ENCODE measurements around the gene KLHL29.

Gene KLHL29

GRCh38 chr2:23518481-23519333, 133.7 kb downstream of the KLHL29 start:
- DNase-seq, result no peak

GRCh38 chr2:23519334-23519651, 134.3 kb downstream of the KLHL29 start:
- DNase-seq, result no peak

GRCh38 chr2:23520256-23520655, 135.3 kb downstream of the KLHL29 start:
- DNase-seq, result no peak

GRCh38 chr2:23521060-23521459, 136.1 kb downstream of the KLHL29 start:
- no peak for DNase-seq

- DNase-seq, result no peak
These were observed 137.9 kb downstream of the KLHL29 start for GRCh38 chr2:23522726-23523372.

GRCh38 chr2:23523373-23524260, 138.6 kb downstream of the KLHL29 start:
- no peak for DNase-seq

- no peak for DNase-seq
These were observed 139.3 kb downstream of the KLHL29 start for GRCh38 chr2:23524261-23524706.

- no peak for DNase-seq
These were observed 140.3 kb downstream of the KLHL29 start for GRCh38 chr2:23525137-23525765.

GRCh38 chr2:23526114-23526513, 141.1 kb downstream of the KLHL29 start:
- DNase-seq, result no peak

- no peak for DNase-seq
These were observed 142.1 kb downstream of the KLHL29 start for GRCh38 chr2:23526835-23527790.

GRCh38 chr2:23528171-23528570, 143.2 kb downstream of the KLHL29 start:
- no peak for DNase-seq

GRCh38 chr2:23528690-23529089, 143.7 kb downstream of the KLHL29 start:
- DNase-seq, result no peak

GRCh38 chr2:23529659-23530058, 144.7 kb downstream of the KLHL29 start:
- no peak for DNase-seq

GRCh38 chr2:23530206-23530908, 145.4 kb downstream of the KLHL29 start:
- peak; percentile 66 for DNase-seq

GRCh38 chr2:23530909-23531276, 145.9 kb downstream of the KLHL29 start:
- DNase-seq, result no peak

- DNase-seq, result no peak
These were observed 146.3 kb downstream of the KLHL29 start for GRCh38 chr2:23531280-23531679.

- no peak for DNase-seq
These were observed 146.9 kb downstream of the KLHL29 start for GRCh38 chr2:23531881-23532280.

- DNase-seq, result peak; percentile 70
These were observed 147.7 kb downstream of the KLHL29 start for GRCh38 chr2:23532391-23533337.

GRCh38 chr2:23533338-23533695, 148.3 kb downstream of the KLHL29 start:
- peak; percentile 73 for DNase-seq

- DNase-seq, result no peak
These were observed 149.8 kb downstream of the KLHL29 start for GRCh38 chr2:23534771-23535170.

All from retina (tissue), 1 donor.